GM21786 (cell line): Measurements from ENCODE around the gene DRC1.

ENCODE experiments used
- ATAC-seq: cut with Tn5 transposase; IDR thresholded peaks from one replicate; pipeline ENCODE4 v1.9.1; 2021; ENCODE audit not compliant: unreplicated experiment

The DRC1 gene

GRCh38 chr2:26475832-26476501, 74.2 kb downstream of the DRC1 start:
- ATAC-seq: no peak

- ATAC-seq: no peak
These were observed 75.6 kb downstream of the DRC1 start for GRCh38 chr2:26477126-26477910.

GRCh38 chr2:26477911-26478253, 76.2 kb downstream of the DRC1 start, which contains the start of gene OTOF:
OTOF (minus strand) TSS chr2:26478124.
- ATAC-seq: no peak

- no peak for ATAC-seq
These were observed 76.6 kb downstream of the DRC1 start for GRCh38 chr2:26478366-26478765.

GRCh38 chr2:26479131-26479788, 77.5 kb downstream of the DRC1 start:
- no peak for ATAC-seq

GRCh38 chr2:26479789-26480565, 78.3 kb downstream of the DRC1 start:
- no peak for ATAC-seq

- no peak for ATAC-seq
These were observed 79.1 kb downstream of the DRC1 start for GRCh38 chr2:26480566-26481423.

GRCh38 chr2:26481706-26482105, 80.0 kb downstream of the DRC1 start:
- ATAC-seq: no peak

- ATAC-seq: no peak
These were observed 80.7 kb downstream of the DRC1 start for GRCh38 chr2:26482211-26483026.

GRCh38 chr2:26483027-26483326, 81.3 kb downstream of the DRC1 start:
- ATAC-seq: no peak

- no peak for ATAC-seq
These were observed 81.8 kb downstream of the DRC1 start for GRCh38 chr2:26483516-26483915.

- no peak for ATAC-seq
These were observed 82.3 kb downstream of the DRC1 start for GRCh38 chr2:26483957-26484565.

GRCh38 chr2:26484579-26484978, 82.9 kb downstream of the DRC1 start:
- no peak for ATAC-seq

GRCh38 chr2:26485099-26485498, 83.4 kb downstream of the DRC1 start:
- no peak for ATAC-seq

GRCh38 chr2:26485725-26486418, 84.2 kb downstream of the DRC1 start:
- ATAC-seq: no peak

GRCh38 chr2:26486789-26487188, 85.1 kb downstream of the DRC1 start:
- no peak for ATAC-seq

- ATAC-seq: no peak
These were observed 85.5 kb downstream of the DRC1 start for GRCh38 chr2:26487192-26487591.

- ATAC-seq: no peak
These were observed 86.9 kb downstream of the DRC1 start for GRCh38 chr2:26488463-26489212.
